GM13976 (cell line): ENCODE measurements around the gene CUL9.

ENCODE experiments used
- DNase-seq: peaks from one replicate; pipeline ENCODE4 v3.0.0; 2012; ENCODE audit warnings: low spot score
- in situ Hi-C: fragments of 300-500 bp; cut with MboI; formaldehyde crosslinking; loops from one replicate; pipeline ENCODE4 v1.12.0; 2022; ENCODE audit warnings: low sequenced_read_pairs, mixed read lengths, inconsistent platforms; ENCODE audit not compliant: unreplicated experiment
- TF ChIP-seq, protein P1 (sequence below): IDR thresholded peaks from 2 replicates; pipeline ENCODE4 v1.5.1; 2012; ENCODE audit warnings: borderline replicate concordance, mild to moderate bottlenecking; ENCODE audit not compliant: insufficient read depth; ENCODE audit errors: extremely low read depth, missing control alignments, control extremely low read depth

Gene CUL9

DNA sequence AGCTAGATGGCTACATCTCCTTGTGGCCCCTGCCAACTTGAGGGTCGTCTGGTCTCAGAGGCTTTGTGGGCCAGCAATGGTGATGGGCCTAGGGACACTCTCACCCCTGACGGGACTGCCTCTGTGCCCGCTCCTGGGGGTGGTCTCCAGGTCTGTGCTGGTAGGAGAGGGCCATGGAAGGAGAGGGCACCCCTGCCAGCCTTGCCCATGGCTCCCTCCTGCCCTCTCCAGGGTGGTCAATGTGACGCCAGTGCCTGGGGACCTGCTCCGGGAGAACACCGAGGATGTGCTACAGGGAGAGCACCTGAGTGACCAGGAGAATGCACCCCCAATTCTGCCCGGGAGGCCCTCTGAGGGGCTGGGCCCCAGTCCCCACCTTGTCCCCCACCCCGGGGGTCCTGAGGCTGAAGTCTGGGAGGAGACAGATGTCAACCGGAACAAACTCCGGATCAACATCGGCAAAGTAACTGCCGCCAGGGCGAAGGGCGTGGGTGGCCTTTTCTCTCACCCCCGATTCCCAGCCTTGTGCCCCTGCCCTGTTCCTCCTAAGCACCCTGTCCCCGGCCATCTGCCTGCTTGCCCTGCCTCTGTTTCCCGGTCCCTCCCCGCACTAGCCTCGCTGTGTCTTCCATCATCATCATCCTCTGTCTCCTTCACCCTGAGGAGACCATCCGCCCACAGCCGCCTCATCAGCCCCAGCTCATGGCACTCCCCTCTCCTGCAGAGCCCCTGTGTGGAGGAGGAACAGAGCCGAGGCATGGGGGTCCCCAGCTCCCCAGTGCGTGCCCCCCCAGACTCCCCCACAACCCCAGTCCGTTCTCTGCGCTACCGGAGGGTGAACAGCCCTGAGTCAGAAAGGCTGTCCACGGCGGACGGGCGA, 77.1 kb downstream of the CUL9 start:
- in situ Hi-C loops, result loop anchor here (25.0 kb wide), 1 partner anchor 228 kb away; the partner anchor contains the start of gene TJAP1
- TF ChIP-seq, protein P1, sequence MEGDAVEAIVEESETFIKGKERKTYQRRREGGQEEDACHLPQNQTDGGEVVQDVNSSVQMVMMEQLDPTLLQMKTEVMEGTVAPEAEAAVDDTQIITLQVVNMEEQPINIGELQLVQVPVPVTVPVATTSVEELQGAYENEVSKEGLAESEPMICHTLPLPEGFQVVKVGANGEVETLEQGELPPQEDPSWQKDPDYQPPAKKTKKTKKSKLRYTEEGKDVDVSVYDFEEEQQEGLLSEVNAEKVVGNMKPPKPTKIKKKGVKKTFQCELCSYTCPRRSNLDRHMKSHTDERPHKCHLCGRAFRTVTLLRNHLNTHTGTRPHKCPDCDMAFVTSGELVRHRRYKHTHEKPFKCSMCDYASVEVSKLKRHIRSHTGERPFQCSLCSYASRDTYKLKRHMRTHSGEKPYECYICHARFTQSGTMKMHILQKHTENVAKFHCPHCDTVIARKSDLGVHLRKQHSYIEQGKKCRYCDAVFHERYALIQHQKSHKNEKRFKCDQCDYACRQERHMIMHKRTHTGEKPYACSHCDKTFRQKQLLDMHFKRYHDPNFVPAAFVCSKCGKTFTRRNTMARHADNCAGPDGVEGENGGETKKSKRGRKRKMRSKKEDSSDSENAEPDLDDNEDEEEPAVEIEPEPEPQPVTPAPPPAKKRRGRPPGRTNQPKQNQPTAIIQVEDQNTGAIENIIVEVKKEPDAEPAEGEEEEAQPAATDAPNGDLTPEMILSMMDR, result no peak
- no peak for DNase-seq

DNA sequence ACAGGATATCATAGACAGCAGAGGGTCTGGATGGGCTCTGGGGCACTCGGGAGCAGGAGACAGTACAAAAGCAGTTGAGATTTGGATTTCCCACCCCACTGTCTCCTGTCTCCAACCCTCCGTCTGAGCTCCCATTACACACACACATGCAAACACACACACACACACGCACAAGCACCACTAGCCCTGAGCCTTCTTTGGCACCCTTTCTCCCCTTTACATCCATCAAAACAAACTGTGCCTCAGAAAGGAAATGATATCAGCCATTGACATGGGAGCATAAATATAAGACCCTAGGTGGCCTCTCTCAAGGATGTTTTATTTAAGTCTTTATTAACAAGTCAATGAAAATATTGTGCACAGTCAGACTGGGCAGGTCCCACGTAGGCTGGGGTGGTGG, 78.8 kb downstream of the CUL9 start:
- TF ChIP-seq, protein P1, result no peak
- DNase-seq, result no peak
- in situ Hi-C loops, result loop anchor here (25.0 kb wide), 1 partner anchor 227 kb away; the partner anchor contains the start of gene TJAP1

DNA sequence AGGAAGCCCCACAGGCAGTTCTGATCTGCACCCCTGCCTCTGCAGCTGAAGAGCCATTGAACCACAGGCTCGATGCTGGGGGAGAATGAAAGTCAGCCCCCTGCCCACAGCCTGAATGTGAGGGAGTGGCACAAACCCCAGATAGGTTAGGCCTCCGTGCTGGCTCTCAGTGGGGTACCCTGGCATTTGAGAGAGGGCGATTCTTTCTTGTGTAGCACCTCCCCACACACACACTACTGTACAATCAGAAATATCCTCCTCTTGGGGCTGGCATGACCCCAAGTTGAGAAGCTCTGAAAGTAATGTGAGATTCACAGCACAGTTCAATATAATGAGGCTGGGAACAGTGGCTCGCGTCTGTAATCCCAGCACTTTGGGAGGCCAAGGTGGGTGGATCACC, 79.2 kb downstream of the CUL9 start:
- TF ChIP-seq, protein P1, result no peak
- DNase-seq, result no peak
- in situ Hi-C loops, result loop anchor here (25.0 kb wide), 1 partner anchor 226 kb away; the partner anchor contains the start of gene TJAP1

DNA sequence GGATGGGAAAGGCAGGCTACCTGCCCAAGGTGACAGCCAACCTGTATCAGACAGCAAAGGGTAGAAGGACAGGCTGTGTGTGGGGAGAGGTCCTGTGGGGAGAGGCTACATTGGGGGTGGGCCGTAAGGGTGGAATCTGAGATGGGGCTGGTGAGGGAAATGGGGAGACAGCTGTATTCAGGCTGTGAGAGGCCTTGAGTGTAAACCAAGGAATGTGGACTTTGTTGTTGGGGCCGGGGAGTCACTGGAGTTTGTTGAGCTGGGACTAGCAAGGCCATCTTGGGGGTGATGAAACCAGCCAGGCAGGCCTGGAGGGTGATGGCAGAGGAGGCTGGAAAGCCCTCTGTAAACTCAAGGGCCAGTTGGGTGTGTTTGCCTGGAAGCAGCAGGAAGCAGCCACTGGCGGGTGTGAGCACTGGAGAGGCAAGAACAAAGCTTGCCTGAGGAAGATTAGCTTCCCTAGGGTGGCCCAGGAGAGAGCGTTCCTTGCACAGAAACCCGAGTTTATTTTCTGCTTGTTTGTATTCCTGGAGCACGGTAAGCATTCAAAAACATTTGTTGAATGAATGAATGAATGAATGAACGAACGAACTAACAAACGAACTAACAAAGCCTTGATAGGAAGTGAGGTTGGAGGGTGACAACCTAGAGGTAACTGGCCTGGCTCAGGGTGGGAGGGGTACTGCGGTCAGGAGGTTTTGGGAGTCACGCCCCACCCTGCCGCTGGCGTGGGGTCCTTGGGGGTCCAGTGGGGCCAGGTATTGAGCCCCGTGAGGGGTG, 80.2 kb downstream of the CUL9 start:
- TF ChIP-seq, protein P1, result no peak
- in situ Hi-C loops, result loop anchor here (25.0 kb wide), 1 partner anchor 225 kb away; the partner anchor contains the start of gene TJAP1
- DNase-seq, result no peak

DNA sequence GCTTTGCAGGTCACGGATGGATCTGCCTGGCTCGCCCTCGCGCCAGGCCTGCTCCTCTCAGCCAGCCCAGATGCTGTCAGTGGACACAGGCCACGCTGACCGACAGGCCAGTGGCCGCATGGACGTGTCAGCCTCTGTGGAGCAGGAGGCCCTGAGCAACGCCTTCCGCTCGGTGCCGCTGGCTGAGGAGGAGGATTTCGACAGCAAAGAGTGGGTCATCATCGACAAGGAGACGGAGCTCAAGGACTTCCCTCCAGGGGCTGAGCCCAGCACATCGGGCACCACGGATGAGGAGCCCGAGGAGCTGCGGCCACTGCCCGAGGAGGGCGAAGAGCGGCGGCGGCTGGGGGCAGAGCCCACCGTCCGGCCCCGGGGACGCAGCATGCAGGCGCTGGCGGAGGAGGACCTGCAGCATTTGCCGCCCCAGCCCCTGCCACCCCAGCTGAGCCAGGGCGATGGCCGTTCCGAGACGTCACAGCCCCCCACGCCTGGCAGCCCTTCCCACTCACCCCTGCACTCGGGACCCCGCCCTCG, 80.9 kb downstream of the CUL9 start:
- in situ Hi-C loops, result loop anchor here (25.0 kb wide), 1 partner anchor 224 kb away; the partner anchor contains the start of gene TJAP1
- TF ChIP-seq, protein P1, result no peak
- DNase-seq, result no peak
